SU-DHL-6 (cell line): Measurements from ENCODE around the gene CAD.
A peak's percentile ranks its signal among the peaks of the same experiment; 100 is the strongest.

Experiments used
- EZH2phosphoT487 ChIP-seq: fragments of 200-600 bp; sonication (generic), shearing (Covaris generic); conservative IDR thresholded peaks from 2 replicates; pipeline ENCODE4 v1.6.1; 2018; ENCODE audit warnings: mild to moderate bottlenecking, antibody characterized with exemption, low read length, moderate library complexity, mixed read lengths
- TF ChIP-seq, protein P1 (sequence below): fragments of 200-600 bp; sonication (generic); IDR thresholded peaks from one replicate; pipeline ENCODE4 v1.5.1; 2017; ENCODE audit warnings: antibody characterized with exemption, mild to moderate bottlenecking, low read length, moderate library complexity; ENCODE audit not compliant: insufficient read depth, poor library complexity, severe bottlenecking

DNA sequence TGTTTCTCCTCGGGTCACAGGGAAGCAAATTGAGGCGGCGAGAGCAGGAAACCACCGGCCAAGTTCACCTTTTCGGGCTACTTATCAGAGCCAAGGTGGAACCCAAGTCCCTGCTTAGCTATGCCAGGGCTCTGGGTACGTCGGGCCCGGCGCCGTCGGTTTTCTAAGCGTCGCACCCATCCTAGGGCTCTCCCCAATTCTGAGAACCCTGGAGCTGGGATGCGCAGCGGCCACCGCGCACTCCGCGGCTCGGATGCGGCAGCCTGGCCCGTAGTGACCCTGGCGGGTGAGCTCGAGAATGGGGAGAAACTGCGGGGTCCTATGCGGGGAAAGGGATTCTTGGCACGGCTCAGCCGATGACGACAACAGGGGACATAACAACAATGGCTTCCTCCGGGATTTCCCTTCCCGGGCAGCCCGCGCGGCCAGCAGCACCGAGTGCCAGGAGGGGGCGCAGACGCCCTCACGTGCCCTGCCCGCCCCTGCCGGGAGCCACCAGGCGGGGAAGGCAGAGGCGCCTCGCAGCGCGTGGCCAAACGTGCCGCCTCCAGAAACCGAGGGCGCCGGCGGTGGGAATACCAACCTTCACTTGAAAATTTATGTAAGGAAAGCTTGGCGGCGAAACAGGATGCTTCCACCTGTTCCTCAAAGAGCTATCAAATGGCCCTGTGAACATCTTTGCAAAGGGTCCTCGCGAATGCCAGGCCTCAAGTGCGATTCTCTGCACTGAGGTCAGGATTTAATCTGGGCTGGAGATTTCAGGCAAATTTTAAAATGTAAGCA is 47.8 kb downstream of the CAD start:
- TF ChIP-seq, protein P1, sequence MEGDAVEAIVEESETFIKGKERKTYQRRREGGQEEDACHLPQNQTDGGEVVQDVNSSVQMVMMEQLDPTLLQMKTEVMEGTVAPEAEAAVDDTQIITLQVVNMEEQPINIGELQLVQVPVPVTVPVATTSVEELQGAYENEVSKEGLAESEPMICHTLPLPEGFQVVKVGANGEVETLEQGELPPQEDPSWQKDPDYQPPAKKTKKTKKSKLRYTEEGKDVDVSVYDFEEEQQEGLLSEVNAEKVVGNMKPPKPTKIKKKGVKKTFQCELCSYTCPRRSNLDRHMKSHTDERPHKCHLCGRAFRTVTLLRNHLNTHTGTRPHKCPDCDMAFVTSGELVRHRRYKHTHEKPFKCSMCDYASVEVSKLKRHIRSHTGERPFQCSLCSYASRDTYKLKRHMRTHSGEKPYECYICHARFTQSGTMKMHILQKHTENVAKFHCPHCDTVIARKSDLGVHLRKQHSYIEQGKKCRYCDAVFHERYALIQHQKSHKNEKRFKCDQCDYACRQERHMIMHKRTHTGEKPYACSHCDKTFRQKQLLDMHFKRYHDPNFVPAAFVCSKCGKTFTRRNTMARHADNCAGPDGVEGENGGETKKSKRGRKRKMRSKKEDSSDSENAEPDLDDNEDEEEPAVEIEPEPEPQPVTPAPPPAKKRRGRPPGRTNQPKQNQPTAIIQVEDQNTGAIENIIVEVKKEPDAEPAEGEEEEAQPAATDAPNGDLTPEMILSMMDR: peak; percentile 16
- no peak for TF ChIP-seq EZH2phosphoT487
